Left renal cortex interstitium (tissue), 4 donors: ENCODE measurements around the gene CYP27A1. TPM values are rescaled to one million over a fixed set of nuclear protein-coding genes. Genes with fewer than 3 reads are reported as not detected.
"Not testable (repeated sequence)": the region's sequence is repeated elsewhere in the genome, so short reads cannot be mapped to it uniquely, and the experiment has no call there.

ENCODE experiments used
- DNase-seq, 4 donors: peaks; one replicate each; pipeline ENCODE4 v3.0.0-alpha.2; 2013; ENCODE audit warnings: low read depth in 4 of 4, low spot score in 2 of 4, missing footprints in 1 of 4
- polyA plus RNA-seq, 4 donors: library from polyadenylated mRNA; unstranded; fragments of 120-200 nt; gene quantifications; one replicate each; pipeline ENCODE4 v1.2.1, GENCODE V29; 2013; ENCODE audit not compliant: insufficient read length in 4 of 4

CYP27A1 gene
- polyA plus RNA-seq, 4 donors: 44.2 to 57.0 (median 51.7) TPM

DNA sequence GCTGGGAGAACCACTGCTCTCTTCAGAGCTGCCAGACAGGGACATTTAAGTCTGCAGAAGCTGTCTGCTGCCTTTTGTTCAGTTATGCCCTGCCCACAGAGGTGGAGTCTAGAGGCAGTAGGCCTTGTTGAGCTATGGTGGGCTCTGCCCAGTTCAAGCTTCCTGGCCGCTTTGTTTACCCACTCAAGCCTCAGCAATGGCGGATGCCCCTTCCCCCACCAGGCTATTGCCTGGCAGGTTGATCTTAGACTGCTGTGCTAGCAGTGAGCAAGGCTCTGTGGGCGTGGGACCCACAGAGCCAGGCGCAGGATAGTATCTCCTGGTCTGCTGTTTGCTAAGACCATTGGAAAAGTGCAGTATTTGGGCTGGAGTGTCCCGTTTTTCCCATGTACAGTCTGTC is 9.2 kb upstream of the CYP27A1 start:
- not testable (repeated sequence) for DNase-seq

DNA sequence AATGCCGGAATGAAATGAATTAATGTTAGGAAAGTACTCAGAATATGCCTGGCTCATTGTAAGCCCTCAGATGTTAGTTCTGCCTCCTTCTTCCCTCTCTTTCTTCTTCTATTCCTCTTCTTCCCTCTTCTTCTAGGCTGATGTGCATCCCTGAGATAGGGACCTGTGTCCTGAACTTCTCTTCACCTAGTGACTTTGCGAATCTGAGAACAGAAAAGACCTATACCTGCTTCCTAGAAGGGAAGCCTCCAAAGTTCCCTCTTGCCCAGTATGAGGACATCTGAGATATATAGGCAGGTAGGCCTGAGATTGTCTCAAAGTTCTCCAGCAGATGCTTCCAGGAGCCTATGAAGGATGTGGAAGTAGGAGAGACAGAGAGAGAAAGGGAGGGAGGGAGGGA is 8.1 kb upstream of the CYP27A1 start:
- DNase-seq: no peak

DNA sequence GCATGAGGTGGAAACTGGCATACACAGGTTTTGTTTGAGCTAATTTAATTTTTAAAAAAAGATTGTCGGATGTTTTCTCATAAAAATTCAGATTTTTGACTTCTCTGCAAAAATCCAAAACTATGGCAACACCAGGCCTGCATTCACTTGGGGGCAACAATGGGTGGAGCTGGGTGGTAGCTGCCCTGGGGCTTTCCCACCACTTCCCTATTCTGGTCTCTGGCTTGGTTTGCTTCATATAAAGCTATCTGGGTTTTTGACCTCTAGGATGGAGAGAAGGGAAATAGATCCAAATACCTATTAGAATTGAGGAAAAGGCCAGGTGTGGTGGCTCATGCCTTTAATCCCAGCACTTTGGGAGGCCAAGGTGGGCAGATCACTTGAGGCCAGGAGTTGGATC is 5.5 kb upstream of the CYP27A1 start:
- no peak for DNase-seq

DNA sequence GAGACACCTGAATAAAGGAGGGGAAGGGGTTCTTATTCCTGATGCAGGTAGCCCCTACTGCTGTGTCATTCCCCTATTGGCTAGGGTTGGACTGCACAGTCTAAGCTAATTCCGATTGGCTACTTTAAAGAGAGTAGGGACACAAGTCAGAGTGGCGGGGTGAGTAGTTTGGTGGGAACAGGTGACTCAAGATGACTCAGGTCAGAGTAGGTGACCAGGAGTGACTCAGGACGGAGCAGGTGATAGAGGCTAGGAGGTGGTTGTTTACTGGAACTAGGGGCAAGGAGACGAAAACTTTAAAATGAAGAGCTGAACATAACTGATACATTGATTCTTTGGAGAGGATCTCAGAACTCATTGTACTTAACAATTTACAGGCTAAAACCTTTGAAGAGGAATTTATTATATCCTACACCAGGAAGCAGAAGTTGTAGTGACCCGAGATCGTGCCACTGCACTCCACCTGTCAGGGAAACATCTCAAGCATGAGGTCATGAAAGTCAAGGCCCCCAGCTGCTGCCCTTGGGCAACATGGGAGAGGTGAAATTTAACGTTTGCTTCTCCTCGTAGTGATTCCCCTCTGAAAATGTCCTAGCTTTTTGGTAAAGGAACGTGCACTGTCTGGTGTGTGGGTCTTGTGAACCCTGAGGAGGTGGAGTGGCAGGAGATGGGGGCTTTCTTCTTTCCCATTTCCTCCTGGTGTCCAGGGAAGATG is 4.5 kb upstream of the CYP27A1 start:
- DNase-seq: no peak

DNA sequence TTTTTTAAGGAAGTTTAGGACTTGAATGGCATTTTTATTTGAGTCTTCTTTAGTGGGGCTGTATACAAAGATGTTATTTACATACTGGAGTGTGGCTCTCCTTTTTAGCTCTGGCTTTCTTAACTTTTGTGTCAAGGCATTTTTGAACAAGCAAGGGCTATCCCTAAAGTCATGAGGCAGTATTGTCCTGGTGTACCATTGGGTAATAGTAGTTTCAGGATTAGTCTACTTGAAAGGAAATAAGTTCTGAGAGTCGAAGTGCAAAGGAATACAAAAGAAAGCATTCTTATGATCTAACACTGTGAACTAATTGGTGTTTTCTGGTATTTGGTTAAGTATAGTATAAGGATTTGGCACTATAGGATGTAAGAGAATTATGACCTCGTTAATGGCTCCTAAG is 1.9 kb upstream of the CYP27A1 start:
- DNase-seq: no peak

DNA sequence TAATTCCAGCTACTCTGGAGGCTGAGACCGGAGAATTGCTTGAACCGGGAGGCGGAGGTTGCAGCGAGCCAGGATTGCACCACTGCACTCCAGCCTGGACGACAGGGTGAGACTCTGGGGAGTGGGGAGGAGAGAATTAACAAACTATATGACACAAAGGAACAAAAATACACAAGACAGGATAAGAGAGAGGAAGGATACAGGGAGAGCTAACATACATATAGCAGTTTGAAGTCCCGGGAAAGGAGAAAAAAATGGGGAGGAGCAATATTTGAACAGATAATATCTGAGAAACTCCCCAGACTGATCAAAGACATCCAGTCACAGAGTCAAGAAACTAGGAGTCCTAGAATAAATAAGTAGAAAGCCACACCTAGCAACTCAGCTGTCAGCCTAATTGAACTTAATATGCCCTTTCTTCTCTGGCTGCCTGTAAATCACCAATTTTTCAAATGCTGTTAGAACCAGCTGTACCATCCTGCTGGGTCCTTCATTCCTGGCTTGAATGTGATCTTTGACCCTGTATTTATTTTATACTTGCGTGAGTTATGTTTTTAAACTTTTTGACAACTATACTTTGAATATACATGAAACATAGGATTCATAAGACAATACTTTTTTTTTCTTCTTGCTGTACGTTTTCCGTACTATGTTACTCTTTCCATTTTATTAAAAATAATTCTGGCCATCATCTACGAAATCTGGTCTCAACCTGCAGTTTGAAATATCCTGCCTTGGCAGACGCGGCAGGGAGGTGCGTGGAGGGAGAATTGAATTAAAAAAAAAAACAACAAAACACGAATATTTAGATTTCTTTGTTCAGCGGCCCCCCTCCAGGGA is 876 bp upstream of the CYP27A1 start:
- DNase-seq: no peak

DNA sequence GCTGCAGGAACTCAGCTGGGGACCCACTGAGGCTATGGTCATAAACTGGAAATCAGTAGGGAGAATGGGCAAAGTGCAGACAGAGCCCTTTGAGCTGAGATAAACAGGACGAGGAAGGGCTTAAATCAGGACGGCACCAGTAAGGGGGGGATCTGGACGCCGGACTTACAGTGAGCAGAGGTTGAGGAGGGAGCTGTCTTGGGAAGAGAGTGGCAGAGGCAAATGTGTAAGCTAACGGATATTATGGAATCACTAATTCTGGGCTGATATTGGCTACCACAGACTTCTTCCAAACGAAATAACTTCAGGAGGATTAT is 539 bp downstream of the CYP27A1 start:
- DNase-seq: no peak

DNA sequence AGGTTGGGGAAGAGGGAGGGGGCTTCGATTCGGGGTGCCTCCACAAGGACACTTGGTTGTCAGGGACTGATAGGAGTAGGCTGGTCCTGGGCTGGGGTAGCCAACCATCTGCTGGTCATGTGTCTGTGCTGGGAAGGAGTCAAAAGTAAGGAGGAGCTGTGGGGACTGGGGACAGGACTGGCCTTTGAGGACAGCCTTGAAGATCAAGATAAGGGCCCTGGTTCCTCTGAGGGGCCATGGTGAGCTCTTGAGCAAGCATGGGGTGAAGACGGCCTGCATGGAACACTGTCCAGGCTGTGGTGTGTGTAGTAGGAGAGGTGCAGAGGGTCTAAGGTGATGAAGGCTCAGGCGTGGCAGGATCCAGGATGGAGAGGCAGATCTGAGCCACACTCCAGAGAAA is 1.7 kb downstream of the CYP27A1 start:
- no peak for DNase-seq

DNA sequence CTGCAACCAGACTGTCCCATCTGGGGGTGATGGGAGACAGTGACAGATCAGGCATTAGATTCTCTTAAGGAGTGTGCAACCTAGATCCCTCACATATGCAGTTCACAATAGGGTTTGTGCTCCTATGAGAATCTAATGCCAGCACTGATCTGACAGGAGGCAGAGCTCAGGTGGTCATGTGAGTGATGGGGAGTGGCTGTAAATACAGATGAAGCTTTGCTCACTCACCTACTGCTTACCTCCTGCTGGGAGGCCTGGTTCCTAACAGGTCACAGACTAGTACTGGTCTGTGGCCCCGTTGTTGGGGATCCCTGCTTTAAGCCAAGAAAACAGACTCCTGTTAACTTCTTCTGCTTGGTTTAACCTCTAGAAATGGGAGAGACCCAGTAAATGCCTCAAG is 3.2 kb downstream of the CYP27A1 start:
- no peak for DNase-seq

DNA sequence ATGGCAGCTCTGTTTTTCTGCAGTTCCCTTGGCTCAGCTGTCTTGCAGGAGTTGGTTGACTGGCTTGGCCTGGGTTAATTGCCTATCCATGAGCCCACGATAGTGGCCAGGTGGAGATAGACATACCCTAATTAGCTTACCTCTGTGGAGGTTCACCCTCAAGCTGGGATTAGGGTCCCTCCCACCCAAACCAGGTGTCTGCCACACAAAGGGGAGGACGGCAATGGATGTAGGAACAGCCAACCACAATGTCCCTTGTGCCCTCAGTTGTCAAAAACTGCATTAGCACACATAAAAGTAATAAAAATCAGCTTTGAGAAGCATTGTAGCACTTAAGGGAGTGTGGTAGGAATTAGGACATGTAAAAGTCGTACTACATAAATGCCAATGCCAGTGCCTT is 4.2 kb downstream of the CYP27A1 start:
- DNase-seq: no peak

DNA sequence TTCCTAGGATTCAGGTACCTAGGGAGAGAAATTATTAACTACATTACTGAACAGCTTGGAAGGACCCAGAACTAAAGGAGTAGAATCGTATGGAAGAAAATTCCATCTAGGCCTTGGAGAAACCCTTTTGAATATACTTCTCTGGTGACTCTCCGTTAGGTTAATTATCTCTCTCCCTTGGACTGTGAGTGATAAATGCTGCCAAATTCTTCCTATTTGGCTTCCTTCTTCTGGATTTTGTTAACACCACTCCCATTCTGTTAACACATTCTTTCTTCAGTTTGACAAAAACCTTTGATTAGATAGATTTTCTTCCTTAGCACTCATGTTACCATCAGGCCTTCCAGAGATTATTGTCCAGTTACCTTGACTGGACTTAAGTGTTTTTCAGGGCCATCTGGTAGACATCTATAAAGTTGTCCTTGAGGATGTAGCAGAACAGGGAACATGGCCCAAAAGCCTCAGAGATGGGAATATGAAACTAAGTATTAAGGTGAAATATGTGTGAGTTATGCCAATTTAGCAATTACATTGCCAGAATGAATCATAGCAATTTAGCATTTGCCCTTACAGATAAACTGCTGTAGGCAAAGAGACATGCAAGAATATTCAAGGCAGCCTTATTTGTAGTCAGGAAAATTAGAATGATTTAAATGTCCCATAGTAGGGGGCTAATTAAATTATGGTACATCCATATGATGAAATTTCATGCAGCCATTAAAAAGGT is 6.7 kb downstream of the CYP27A1 start:
- DNase-seq: no peak

DNA sequence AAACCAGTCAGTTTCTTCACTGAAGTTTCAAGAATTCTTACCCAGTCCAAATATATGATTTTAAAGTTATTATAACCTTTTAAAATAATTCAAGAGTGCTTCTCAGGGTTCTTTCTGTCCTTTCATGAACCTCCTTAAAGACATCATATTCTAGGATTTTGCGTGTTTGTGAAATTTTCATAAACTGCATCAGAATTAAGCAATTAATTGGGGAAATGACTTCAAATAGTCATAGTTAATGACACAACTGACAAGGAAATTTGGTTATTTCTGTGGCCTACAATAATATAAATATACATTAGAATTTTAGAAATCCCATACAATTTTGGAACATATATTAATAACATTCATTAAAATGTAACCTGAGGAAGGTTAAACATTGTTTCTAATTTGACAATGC is 10.5 kb downstream of the CYP27A1 start:
- DNase-seq: no peak

DNA sequence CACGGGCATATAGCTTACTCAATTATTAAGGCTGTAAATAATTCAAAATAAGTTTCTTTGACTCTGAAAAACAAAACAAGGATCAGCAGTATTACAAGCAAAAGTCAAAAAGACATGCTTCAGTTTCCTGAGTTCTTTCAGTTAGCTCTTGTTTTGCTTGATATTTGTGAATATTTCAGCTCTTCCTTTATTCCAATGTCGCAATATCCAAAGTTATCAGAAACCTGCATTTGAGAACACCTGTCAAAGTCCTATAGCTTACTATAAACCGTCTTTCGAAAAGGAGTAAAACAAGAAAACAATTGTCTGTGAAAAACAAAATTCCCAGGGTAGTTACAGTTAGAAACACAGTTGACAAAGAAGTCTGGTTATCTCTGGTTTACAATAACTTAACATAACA is 14.7 kb downstream of the CYP27A1 start:
- DNase-seq: no peak

DNA sequence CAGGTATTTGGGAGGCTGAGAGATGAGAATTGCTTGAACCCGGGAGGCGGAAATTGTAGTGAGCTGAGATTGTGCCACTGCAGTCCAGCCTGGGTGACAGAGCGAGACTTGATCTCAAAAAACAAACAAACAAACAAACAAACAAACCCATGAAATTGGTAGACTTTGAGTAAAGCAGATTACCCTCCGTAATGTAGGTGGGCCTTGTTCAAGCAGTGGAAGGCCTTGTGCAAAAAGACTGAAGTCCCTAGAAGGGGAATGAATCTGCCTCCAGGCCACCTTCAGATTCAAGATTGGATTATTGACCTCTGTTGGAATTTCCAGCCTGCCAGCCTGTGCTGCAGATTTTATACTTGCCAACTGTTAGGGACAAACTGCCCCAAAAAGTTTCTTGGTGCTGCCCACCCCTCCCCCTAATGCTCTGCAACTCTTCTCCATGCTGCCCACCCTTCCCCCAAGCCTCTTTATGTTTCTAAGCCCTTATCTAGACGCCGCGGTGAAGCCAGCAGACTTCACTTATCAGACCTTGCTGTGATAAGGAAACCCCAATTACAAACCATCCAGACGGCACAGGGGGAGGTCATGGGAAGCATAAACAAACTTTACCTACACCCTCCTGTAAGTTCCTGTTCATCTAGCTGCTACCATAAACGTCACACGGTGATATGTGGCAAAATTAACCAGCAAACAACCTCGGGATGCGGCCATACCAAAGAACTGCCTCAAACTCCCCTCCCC is 17.0 kb downstream of the CYP27A1 start:
- no peak for DNase-seq

DNA sequence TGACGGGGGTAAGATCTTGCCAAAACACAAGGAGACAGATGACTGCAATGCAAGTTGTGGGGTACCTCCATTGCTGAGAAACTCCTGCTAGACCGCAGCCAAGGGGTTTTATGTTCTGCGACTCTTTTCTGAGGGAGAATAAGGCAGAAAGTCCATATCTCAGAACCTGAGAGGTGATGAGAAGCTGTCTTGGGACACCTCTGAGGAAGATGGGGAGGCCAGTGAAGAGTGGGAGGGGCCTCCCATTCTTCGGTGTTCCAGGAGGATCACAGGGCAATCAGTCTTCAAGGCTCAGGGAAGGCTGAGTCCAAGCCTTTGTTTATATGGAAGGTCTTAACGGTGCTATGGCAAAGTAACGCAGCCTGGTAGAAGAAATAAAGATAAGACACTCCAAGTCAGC is 18.0 kb downstream of the CYP27A1 start:
- no peak for DNase-seq

DNA sequence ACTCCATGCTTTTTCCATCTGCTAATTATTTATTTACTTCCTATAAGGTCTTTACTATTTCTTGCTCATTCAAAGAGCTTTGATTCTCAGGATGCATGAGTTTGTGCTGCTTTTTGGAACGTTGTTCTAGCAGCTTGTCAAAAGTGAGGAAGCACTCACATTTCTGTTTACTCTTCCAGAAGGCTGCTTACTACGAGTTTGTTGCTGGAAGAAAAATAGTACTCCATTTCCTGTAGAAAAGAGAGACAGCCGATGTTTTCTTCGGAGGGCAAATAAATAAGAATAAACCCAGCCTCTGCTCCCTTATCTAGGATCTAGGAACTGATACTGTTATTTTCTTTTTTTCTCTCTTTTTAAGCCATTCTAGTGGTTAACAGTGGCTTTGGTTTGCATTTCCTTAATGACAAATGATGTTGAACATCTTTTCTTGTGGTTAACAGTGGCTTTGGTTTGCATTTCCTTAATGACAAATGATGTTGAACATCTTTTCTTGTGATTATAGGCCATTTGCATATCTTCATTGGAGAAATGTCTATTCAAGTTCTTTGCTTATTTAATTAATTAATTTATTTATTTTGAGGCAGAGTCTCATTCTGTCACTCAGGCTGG is 20.5 kb downstream of the CYP27A1 start:
- no peak for DNase-seq

DNA sequence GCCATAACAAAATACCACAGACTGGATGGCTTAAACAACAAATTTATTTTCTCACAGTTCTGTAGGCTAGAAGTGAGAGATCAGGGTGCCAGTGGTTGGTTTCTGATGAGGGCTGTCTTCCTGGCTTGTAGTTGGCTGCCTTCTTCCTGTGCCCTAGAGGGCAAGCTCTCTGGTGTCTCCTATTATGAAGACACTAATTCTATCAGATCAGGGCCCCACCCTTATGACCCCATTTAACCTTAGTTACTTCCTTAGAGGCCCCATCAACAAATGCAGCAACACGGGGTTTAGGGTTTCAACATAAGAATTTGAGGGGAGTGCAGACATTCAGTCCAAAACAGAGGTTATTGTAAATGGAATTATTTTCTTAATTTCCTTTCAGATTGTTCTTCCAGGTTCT is 22.9 kb downstream of the CYP27A1 start:
- no peak for DNase-seq

DNA sequence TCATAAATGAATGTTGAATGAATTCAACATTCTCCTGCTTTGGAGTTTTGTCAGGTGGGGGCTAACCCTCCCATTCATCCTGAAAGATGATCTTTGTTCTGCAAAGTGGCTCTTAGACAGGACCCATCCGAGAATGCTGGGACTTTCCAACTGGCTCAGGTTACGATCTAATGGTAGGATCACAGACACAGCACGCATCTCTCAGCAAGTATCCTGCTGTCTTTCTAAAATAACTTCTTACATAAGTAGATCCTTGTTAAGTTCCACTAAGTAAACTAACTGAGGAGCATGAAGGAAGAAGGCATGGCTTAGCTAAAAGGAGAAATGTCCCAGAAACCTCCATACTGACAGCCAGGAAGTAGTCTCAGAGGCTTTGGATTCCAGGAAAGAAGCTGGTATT is 23.7 kb downstream of the CYP27A1 start:
- no peak for DNase-seq

DNA sequence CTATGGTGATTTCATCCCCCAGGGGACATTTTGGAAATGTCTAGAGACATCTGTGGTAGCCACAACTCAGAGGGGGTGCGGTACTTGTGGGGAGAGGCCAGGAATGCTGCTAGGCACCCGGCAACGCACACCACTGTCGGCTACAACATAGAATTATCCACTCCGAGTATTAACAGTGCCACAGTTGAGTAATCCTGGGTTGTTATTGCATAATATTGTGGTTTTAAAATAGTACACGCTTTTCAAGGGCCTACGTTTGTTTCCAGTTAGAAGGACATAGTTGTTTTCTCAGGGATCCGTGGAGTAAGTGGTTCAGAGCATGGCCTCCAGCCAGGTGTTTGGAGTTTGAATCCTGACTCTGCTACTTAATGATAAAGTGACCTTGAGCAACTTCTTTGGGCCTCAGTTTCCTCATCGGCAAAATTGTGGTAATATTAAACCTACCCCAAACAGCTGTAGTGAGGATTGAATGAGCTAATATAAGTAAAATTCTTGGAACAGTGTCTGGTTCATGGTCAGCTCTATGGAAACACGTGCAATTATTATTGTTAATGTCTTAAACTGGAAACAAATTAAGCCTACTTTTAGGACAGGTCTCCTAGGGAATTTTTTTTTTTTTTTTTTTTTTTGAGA is 24.5 kb downstream of the CYP27A1 start:
- DNase-seq: no peak

DNA sequence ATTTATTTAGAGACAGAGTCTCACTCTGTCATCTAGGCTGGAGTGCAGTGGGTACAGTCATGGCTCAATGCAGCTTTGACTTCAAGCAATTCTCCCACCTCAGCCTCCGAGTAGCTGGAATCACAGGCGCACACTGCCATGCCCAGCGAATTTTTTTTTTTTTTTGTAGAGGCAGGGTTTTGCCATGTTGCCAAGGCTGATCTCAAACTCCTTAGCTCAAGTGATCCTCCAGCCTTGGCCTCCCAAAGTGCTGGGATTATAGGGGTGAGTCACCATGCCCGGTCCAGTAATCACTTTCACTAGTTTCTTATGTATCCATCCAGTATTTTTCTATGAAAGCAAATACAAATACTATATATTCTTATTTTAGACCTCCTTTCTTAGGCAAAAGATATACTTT is 25.7 kb downstream of the CYP27A1 start:
- no peak for DNase-seq
